ENCODE measurements around the gene FBN3. TPM values are rescaled to one million over a fixed set of nuclear protein-coding genes. Genes with fewer than 3 reads are reported as not detected.

Gene FBN3
- total RNA-seq, 4 donors from 2014 or later: 0.13 to 8.7 (median 2.5) TPM

GRCh38 chr19:8148410-8149260 lies 757 bp downstream of the FBN3 start:
- H3K9me3 ChIP-seq: no peaks in the 10 kb centered on the region
- no peaks in the 10 kb centered on the region for H3K27me3 ChIP-seq
- intact Hi-C loops (cut with DNase I): no loop called here
- peak; percentile 67 to 86 for DNase-seq
- no peak for TF ChIP-seq CTCF (IDR thresholded peaks at IDR 0.05)
- TF ChIP-seq POLR2A (IDR thresholded peaks at IDR 0.05): no peak
- H3K4me1 ChIP-seq: peaks cover 20 to 30% of the 10 kb centered on the region in 2 donors
- H3K4me3 ChIP-seq (replicated peaks in 1 of 3): peak overlapping the region in 1 of 3 donors; percentile 16
- 4% methylated on average over 19 to 24 of the region's 50 CpGs for WGBS, 2 donors
- H3K27ac ChIP-seq: peak overlapping the region in 1 of 3 donors; percentile 1
- no peaks in the 10 kb centered on the region for H3K36me3 ChIP-seq

GRCh38 chr19:8148088-8148409 lies 1.3 kb downstream of the FBN3 start:
- intact Hi-C loops (cut with DNase I): no loop called here
- Histone ChIP-seq H3K4me3 (replicated peaks in 1 of 3) (no peak overlapping the region), H3K9me3 (no peaks in the 10 kb centered on the region), H3K27ac (no peak overlapping the region), H3K27me3 (no peaks in the 10 kb centered on the region), H3K4me1 (peaks cover 20 to 30% of the 10 kb centered on the region in 2 donors), H3K36me3 (no peaks in the 10 kb centered on the region)
- WGBS, 2 donors: 47 to 57% methylated on average over 6 of the region's 6 CpGs
- DNase-seq: no peak
- TF ChIP-seq POLR2A (IDR thresholded peaks at IDR 0.05) (no peak), CTCF (IDR thresholded peaks at IDR 0.05) (no peak)

- WGBS, 2 donors: 26 to 29% methylated on average over 7 of the region's 7 CpGs
- H3K36me3 ChIP-seq: no peaks in the 10 kb centered on the region
- H3K27me3 ChIP-seq: no peaks in the 10 kb centered on the region
Observed at GRCh38 chr19:8147582-8147978, 1.8 kb downstream of the FBN3 start.

GRCh38 chr19:8146877-8147581 lies 2.4 kb downstream of the FBN3 start:
- H3K27me3 ChIP-seq: no peaks in the 10 kb centered on the region

More at GRCh38 chr19:8147582-8147978, 1.8 kb downstream of the FBN3 start:
- Histone ChIP-seq H3K9me3 (no peaks in the 10 kb centered on the region), H3K4me3 (replicated peaks in 1 of 3) (no peak overlapping the region), H3K4me1 (peaks cover 20 to 30% of the 10 kb centered on the region in 2 donors), H3K27ac (peak overlapping the region in 1 of 3 donors; percentile 15)
- intact Hi-C loops (cut with DNase I): no loop called here
- TF ChIP-seq CTCF (IDR thresholded peaks at IDR 0.05) (no peak), POLR2A (IDR thresholded peaks at IDR 0.05) (no peak)
- DNase-seq: peak; percentile 62 to 85

More at GRCh38 chr19:8146877-8147581, 2.4 kb downstream of the FBN3 start:
- no peaks in the 10 kb centered on the region for H3K9me3 ChIP-seq
- 15 to 32% methylated on average over 11 to 13 of the region's 27 CpGs for WGBS, 2 donors
- H3K4me1 ChIP-seq: peaks cover 20 to 30% of the 10 kb centered on the region in 2 donors
- intact Hi-C loops (cut with DNase I): no loop called here
- peak; percentile 89 to 93 for DNase-seq
- no peak overlapping the region for H3K4me3 ChIP-seq (replicated peaks in 1 of 3)
- H3K36me3 ChIP-seq: no peaks in the 10 kb centered on the region
- TF ChIP-seq POLR2A (IDR thresholded peaks at IDR 0.05) (no peak), CTCF (IDR thresholded peaks at IDR 0.05) (no peak)
- H3K27ac ChIP-seq: peak overlapping the region in 1 of 3 donors; percentile 15
